SK-N-SH (cell line): ENCODE measurements around the gene ASB4. TPM values are rescaled to one million over a fixed set of nuclear protein-coding genes. Genes with fewer than 3 reads are reported as not detected.
A peak's percentile ranks its signal among the peaks of the same experiment; 100 is the strongest.

ENCODE experiments used
- CTCF ChIA-PET: fragments of 300-600, 350-600 bp; formaldehyde crosslinking; extraction: SDS; loops from one replicate; lab custom pipeline; 2021; lab: Yijun Ruan, JAX
- POLR2A ChIA-PET: fragments of 350-600 bp; sonication (Branson Sonifier 250); formaldehyde crosslinking; extraction: SDS; loops from one replicate; lab custom pipeline; 2020; ENCODE audit warnings: antibody characterized with exemption, inconsistent platforms; lab: Yijun Ruan, JAX
- DNase-seq: peaks from one replicate; pipeline ENCODE4 v3.0.0; 2012
- H2AFZ ChIP-seq: fragments of 200-600 bp; sonication (generic); 2 replicates; pipeline ENCODE4 v1.8.1; 2016; ENCODE audit warnings: antibody characterized with exemption, mild to moderate bottlenecking, low read depth
- H3F3A ChIP-seq: fragments of 200-600 bp; sonication (generic); replicated peaks from 2 replicates; pipeline ENCODE3; 2016; ENCODE audit warnings: antibody characterized with exemption, mild to moderate bottlenecking; ENCODE audit not compliant: insufficient read depth
- H3K27ac ChIP-seq, 2 experiments: fragments of 200-500 bp in 1 of 2; fragments of 200-600 bp in 1 of 2; sonication (Bioruptor generic) in 1 of 2; sonication (generic), shearing (Covaris generic) in 1 of 2; 2 replicates each; pipeline versions ENCODE4 v1.5.1 to v1.6.1; 2014 to 2016; ENCODE audit warnings: low read depth in 2 of 2, inconsistent platforms in 1 of 2, low read length in 1 of 2, mild to moderate bottlenecking in 1 of 2, mixed read lengths in 1 of 2
- H3K27me3 ChIP-seq: fragments of 200-600 bp; sonication (generic), shearing (Covaris generic); 2 replicates; pipeline ENCODE4 v1.6.1; 2016; ENCODE audit warnings: mixed run types; ENCODE audit not compliant: insufficient read depth
- H3K36me3 ChIP-seq, 2 experiments: fragments of 200-500 bp in 1 of 2; fragments of 200-600 bp in 1 of 2; sonication (Bioruptor generic) in 1 of 2; sonication (generic) in 1 of 2; replicated peaks in 1 of 2; 2 replicates each; pipeline versions ENCODE3 to v1.5.1; 2014 to 2016; ENCODE audit warnings: low read length in 1 of 2, mild to moderate bottlenecking in 1 of 2; ENCODE audit not compliant: insufficient read depth in 2 of 2, control insufficient read depth in 1 of 2
- H3K4me1 ChIP-seq, 2 experiments: fragments of 200-500 bp in 1 of 2; fragments of 200-600 bp in 1 of 2; sonication (Bioruptor generic) in 1 of 2; sonication (generic), shearing (Covaris generic) in 1 of 2; 2 replicates each; pipeline versions ENCODE4 v1.5.1 to v1.6.1; 2014 to 2016; ENCODE audit warnings: low read depth in 1 of 2, low read length in 1 of 2, mixed run types in 1 of 2; ENCODE audit not compliant: insufficient read depth in 2 of 2, control insufficient read depth in 1 of 2
- H3K4me2 ChIP-seq: fragments of 200-600 bp; sonication (generic), shearing (Covaris generic); 2 replicates; pipeline ENCODE4 v1.6.1; 2017; ENCODE audit warnings: mixed run types
- H3K4me3 ChIP-seq, 2 experiments: fragments of 200-500 bp in 1 of 2; fragments of 200-600 bp in 1 of 2; sonication (Bioruptor generic) in 1 of 2; sonication (generic), shearing (Covaris generic) in 1 of 2; 2 replicates each; pipeline versions ENCODE4 v1.5.1 to v1.8.1; 2014 to 2016; ENCODE audit warnings: low read depth in 2 of 2, inconsistent platforms in 1 of 2, low read length in 1 of 2, mild to moderate bottlenecking in 1 of 2, mixed read lengths in 1 of 2, moderate library complexity in 1 of 2
- H3K79me2 ChIP-seq: fragments of 200-600 bp; sonication (generic); 2 replicates; pipeline ENCODE4 v1.8.1; 2017; ENCODE audit warnings: mild to moderate bottlenecking; ENCODE audit not compliant: insufficient read depth
- H3K9ac ChIP-seq: fragments of 200-600 bp; sonication (generic); 2 replicates; pipeline ENCODE4 v1.6.1; 2017; ENCODE audit warnings: mixed run types
- H3K9me2 ChIP-seq: fragments of 200-600 bp; sonication (generic); 2 replicates; pipeline ENCODE4 v1.6.1; 2017; ENCODE audit warnings: mixed run types
- H3K9me3 ChIP-seq: fragments of 200-600 bp; sonication (generic); 2 replicates; pipeline ENCODE4 v1.6.1; 2017; ENCODE audit warnings: mixed run types, mild to moderate bottlenecking, moderate library complexity
- H4K20me1 ChIP-seq: fragments of 200-600 bp; sonication (generic); 2 replicates; pipeline ENCODE4 v1.6.1; 2017; ENCODE audit warnings: mild to moderate bottlenecking, mixed run types; ENCODE audit not compliant: insufficient read depth
- CHD2 ChIP-seq: fragments of 150-350 bp; IDR thresholded peaks from 2 replicates; pipeline ENCODE4 v1.6.1; 2018; ENCODE audit warnings: low read length; ENCODE audit not compliant: partially characterized antibody
- EP300 ChIP-seq, 2 experiments: IDR thresholded peaks; 2 replicates each; pipeline versions ENCODE4 v1.4.0 to v1.6.1; 2012; ENCODE audit warnings: borderline replicate concordance in 1 of 2, low read depth in 1 of 2, low read length in 1 of 2
- EZH2phosphoT487 ChIP-seq: fragments of 200-600 bp; sonication (generic); IDR thresholded peaks from 2 replicates; pipeline ENCODE4 v1.6.1; 2017; ENCODE audit warnings: low read depth, mixed run types, mild to moderate bottlenecking, antibody characterized with exemption, moderate library complexity, borderline replicate concordance
- FOSL2 ChIP-seq: IDR thresholded peaks from 2 replicates; pipeline ENCODE4 v1.4.0; 2012; ENCODE audit warnings: low read depth, mild to moderate bottlenecking, moderate library complexity, borderline replicate concordance
- FOXJ3 ChIP-seq: sonication (generic); formaldehyde crosslinking; IDR thresholded peaks from 2 replicates; pipeline ENCODE4 v1.5.1; 2020; ENCODE audit warnings: mild to moderate bottlenecking, missing genetic modification reagents
- FOXM1 ChIP-seq: IDR thresholded peaks from 2 replicates; pipeline ENCODE4 v1.4.0; 2012; ENCODE audit warnings: low read depth, mild to moderate bottlenecking
- GABPA ChIP-seq: IDR thresholded peaks from 2 replicates; pipeline ENCODE4 v1.4.0; 2012; ENCODE audit warnings: low read depth, mild to moderate bottlenecking
- GATA2 ChIP-seq: sonication (generic); formaldehyde crosslinking; IDR thresholded peaks from 2 replicates; pipeline ENCODE4 v1.5.0; 2020; ENCODE audit warnings: mild to moderate bottlenecking, missing genetic modification reagents
- IRF3 ChIP-seq: fragments of 150-350 bp; IDR thresholded peaks from 2 replicates; pipeline ENCODE4 v1.6.1; 2016; ENCODE audit warnings: mild to moderate bottlenecking, low read depth, low read length
- MAX ChIP-seq: IDR thresholded peaks from 2 replicates; pipeline ENCODE4 v1.4.0; 2012; ENCODE audit warnings: low read depth
- MEF2A ChIP-seq: IDR thresholded peaks from 2 replicates; pipeline ENCODE4 v1.4.0; 2012; ENCODE audit warnings: low read depth, borderline replicate concordance
- MXI1 ChIP-seq: IDR thresholded peaks from 2 replicates; pipeline ENCODE4 v1.6.1; 2012; ENCODE audit warnings: mild to moderate bottlenecking, low read depth, low read length, improper control_type of control experiment
- NFIC ChIP-seq: IDR thresholded peaks from 2 replicates; pipeline ENCODE4 v1.4.0; 2012; ENCODE audit warnings: borderline replicate concordance
- POLR2AphosphoS5 ChIP-seq: IDR thresholded peaks from 2 replicates; pipeline ENCODE4 v1.6.1; 2012; ENCODE audit warnings: low read depth, low read length
- RAD21 ChIP-seq: IDR thresholded peaks from 2 replicates; pipeline ENCODE4 v1.6.1; 2012; ENCODE audit warnings: mild to moderate bottlenecking, low read length
- RFX5 ChIP-seq: IDR thresholded peaks from 2 replicates; pipeline ENCODE4 v1.6.1; 2012; ENCODE audit warnings: mild to moderate bottlenecking, improper control_type of control experiment, low read length
- TAF1 ChIP-seq: IDR thresholded peaks from 2 replicates; pipeline ENCODE4 v1.6.1; 2012; ENCODE audit warnings: low read depth, mild to moderate bottlenecking, low read length, moderate library complexity, borderline replicate concordance
- TCF12 ChIP-seq: IDR thresholded peaks from 2 replicates; pipeline ENCODE4 v1.4.0; 2012
- TEAD4 ChIP-seq: IDR thresholded peaks from 2 replicates; pipeline ENCODE4 v1.4.0; 2012; ENCODE audit warnings: mild to moderate bottlenecking, borderline replicate concordance; ENCODE audit not compliant: insufficient read depth
- USF2 ChIP-seq: fragments of 150-350 bp; IDR thresholded peaks from 2 replicates; pipeline ENCODE4 v1.6.1; 2017; ENCODE audit warnings: antibody characterized with exemption, low read length, low read depth, borderline replicate concordance
- WGBS: methylation state at CpG from one replicate; pipeline ENCODE4 v1.1.6; 2017; ENCODE audit warnings: low lambda C conversion rate; 5-methylcytosine and 5-hydroxymethylcytosine counted together
- polyA plus RNA-seq, 3 experiments: library from polyadenylated mRNA; depleted of rRNA; stranded (reverse); fragments of >200 nt; gene quantifications; 2 replicates each; pipeline ENCODE4 v1.2.3, GENCODE V29; 2012
- TF ChIP-seq, protein P1 (sequence below): IDR thresholded peaks from 2 replicates; pipeline ENCODE4 v1.4.0; 2012; ENCODE audit warnings: low read depth, borderline replicate concordance
- TF ChIP-seq, protein P2 (sequence below): IDR thresholded peaks from 2 replicates; pipeline ENCODE4 v1.4.0; 2012; ENCODE audit warnings: low read depth, borderline replicate concordance

The ASB4 gene
- polyA plus RNA-seq, 1 of the 3 experiments (the other 2 are of a cell fraction): not detected

GRCh38 chr7:95469187-95469586 is 16.6 kb upstream of the ASB4 start:
- peaks cover 0 to 5% of the 10 kb centered on the region in 2 experiments; a peak in 2 of 4 replicates for H3K4me1 ChIP-seq
- H4K20me1 ChIP-seq: no peaks in the 10 kb centered on the region
- no peak overlapping the region for H3K4me2 ChIP-seq
- no peaks in the 10 kb centered on the region for H3K36me3 ChIP-seq
- H3K9me3 ChIP-seq: no peaks in the 10 kb centered on the region
- H3K4me3 ChIP-seq: no peak overlapping the region
- no peaks in the 10 kb centered on the region for H3K27me3 ChIP-seq
- DNase-seq: no peak
- H3K9ac ChIP-seq: no peak overlapping the region
- H3F3A ChIP-seq: no peaks in the 10 kb centered on the region
- H2AFZ ChIP-seq: no peak overlapping the region
- no peak for TF ChIP-seq FOSL2
- no peak for TF ChIP-seq GABPA
- TF ChIP-seq, protein P1, sequence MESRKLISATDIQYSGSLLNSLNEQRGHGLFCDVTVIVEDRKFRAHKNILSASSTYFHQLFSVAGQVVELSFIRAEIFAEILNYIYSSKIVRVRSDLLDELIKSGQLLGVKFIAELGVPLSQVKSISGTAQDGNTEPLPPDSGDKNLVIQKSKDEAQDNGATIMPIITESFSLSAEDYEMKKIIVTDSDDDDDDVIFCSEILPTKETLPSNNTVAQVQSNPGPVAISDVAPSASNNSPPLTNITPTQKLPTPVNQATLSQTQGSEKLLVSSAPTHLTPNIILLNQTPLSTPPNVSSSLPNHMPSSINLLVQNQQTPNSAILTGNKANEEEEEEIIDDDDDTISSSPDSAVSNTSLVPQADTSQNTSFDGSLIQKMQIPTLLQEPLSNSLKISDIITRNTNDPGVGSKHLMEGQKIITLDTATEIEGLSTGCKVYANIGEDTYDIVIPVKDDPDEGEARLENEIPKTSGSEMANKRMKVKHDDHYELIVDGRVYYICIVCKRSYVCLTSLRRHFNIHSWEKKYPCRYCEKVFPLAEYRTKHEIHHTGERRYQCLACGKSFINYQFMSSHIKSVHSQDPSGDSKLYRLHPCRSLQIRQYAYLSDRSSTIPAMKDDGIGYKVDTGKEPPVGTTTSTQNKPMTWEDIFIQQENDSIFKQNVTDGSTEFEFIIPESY: no peak
- no peak for TF ChIP-seq TCF12
- no peak for TF ChIP-seq FOXM1
- TF ChIP-seq, protein P2, sequence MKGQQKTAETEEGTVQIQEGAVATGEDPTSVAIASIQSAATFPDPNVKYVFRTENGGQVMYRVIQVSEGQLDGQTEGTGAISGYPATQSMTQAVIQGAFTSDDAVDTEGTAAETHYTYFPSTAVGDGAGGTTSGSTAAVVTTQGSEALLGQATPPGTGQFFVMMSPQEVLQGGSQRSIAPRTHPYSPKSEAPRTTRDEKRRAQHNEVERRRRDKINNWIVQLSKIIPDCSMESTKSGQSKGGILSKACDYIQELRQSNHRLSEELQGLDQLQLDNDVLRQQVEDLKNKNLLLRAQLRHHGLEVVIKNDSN: no peak
- no peak for TF ChIP-seq EZH2phosphoT487
- TF ChIP-seq FOXJ3 (CRISPR knock-in tag): no peak
- no peaks in the 10 kb centered on the region for H3K79me2 ChIP-seq
- no peaks in the 10 kb centered on the region for H3K9me2 ChIP-seq
- no peak overlapping the region for H3K27ac ChIP-seq
- 47% methylated on average over 1 of the region's 1 CpG for WGBS
- ChIA-PET CTCF (interaction anchor here (4.3 kb wide), 1 partner anchor 8 kb away, joined by 33 read pairs; no protein-coding TSS in a partner anchor), POLR2A (no interaction called here)

GRCh38 chr7:95469848-95470247 is 15.9 kb upstream of the ASB4 start:
- CTCF ChIA-PET: interaction anchor here (0.6 to 1.3 kb wide), 2 partner anchors 11 to 348 kb away, joined by 3 to 4 read pairs; no protein-coding TSS in a partner anchor
- TF ChIP-seq MEF2A (no peak), CHD2 (no peak), FOXJ3 (CRISPR knock-in tag) (no peak), GATA2 (CRISPR knock-in tag) (no peak), POLR2AphosphoS5 (no peak), MAX (no peak), IRF3 (no peak), NFIC (no peak), RFX5 (no peak), TCF12 (no peak), FOXM1 (no peak), MXI1 (no peak), TEAD4 (no peak), EZH2phosphoT487 (no peak), EP300 (IDR thresholded peaks at IDR 0.05; ENCODE audit: borderline replicate concordance in 1 of 2, low read depth in 1 of 2, low read length in 1 of 2) (no peak), RAD21 (no peak), TAF1 (no peak), USF2 (no peak)
- POLR2A ChIA-PET: no interaction called here

More at GRCh38 chr7:95469848-95470247, 15.9 kb upstream of the ASB4 start:
- Histone ChIP-seq H3K4me2 (no peak overlapping the region), H4K20me1 (no peaks in the 10 kb centered on the region), H3K9me2 (no peaks in the 10 kb centered on the region), H2AFZ (no peak overlapping the region), H3K27me3 (no peaks in the 10 kb centered on the region), H3K27ac (no peak overlapping the region), H3K4me1 (peaks cover 0 to 5% of the 10 kb centered on the region in 2 experiments; a peak in 2 of 4 replicates), H3K36me3 (no peaks in the 10 kb centered on the region), H3K9me3 (no peaks in the 10 kb centered on the region), H3K79me2 (no peaks in the 10 kb centered on the region), H3K4me3 (no peak overlapping the region), H3K9ac (no peak overlapping the region), H3F3A (no peaks in the 10 kb centered on the region)
- WGBS: 40% methylated on average over 4 of the region's 4 CpGs
- peak; percentile 16 for DNase-seq
